MM.1S (cell line): Measurements from ENCODE around the gene SEPTIN8.

Experiments
- DNase-seq: peaks from one replicate; pipeline ENCODE4 v3.0.0-alpha.2; 2015
- H2AFZ ChIP-seq: fragments of 300-600 bp; sonication (generic); 2 replicates; pipeline ENCODE4 v1.6.0; 2016; ENCODE audit warnings: antibody characterized with exemption, low read length
- H3F3A ChIP-seq: fragments of 300-600 bp; sonication (generic); 2 replicates; pipeline ENCODE4 v1.6.1; 2016; ENCODE audit warnings: mild to moderate bottlenecking, antibody characterized with exemption, low read length, moderate library complexity, mixed read lengths; ENCODE audit not compliant: insufficient read depth
- H3K27ac ChIP-seq: fragments of 300-600 bp; sonication (generic); 2 replicates; pipeline ENCODE4 v1.5.1; 2016; ENCODE audit warnings: mild to moderate bottlenecking, low read length
- H3K27me3 ChIP-seq: fragments of 300-600 bp; sonication (generic); replicated peaks from 2 replicates; pipeline ENCODE4 v1.6.0; 2016; ENCODE audit warnings: low read length; ENCODE audit not compliant: insufficient read depth
- H3K36me3 ChIP-seq: fragments of 300-600 bp; sonication (generic); replicated peaks from 2 replicates; pipeline ENCODE4 v1.6.1; 2016; ENCODE audit warnings: mild to moderate bottlenecking, low read length, mixed read lengths; ENCODE audit not compliant: insufficient read depth
- H3K4me1 ChIP-seq: fragments of 300-600 bp; sonication (generic); 2 replicates; pipeline ENCODE4 v1.6.1; 2016; ENCODE audit warnings: low read length, mixed read lengths
- H3K4me2 ChIP-seq: fragments of 300-600 bp; sonication (generic); 2 replicates; pipeline ENCODE4 v1.6.0; 2016; ENCODE audit warnings: low read depth, low read length
- H3K4me3 ChIP-seq: fragments of 300-600 bp; sonication (generic); 2 replicates; pipeline ENCODE4 v1.5.1; 2016; ENCODE audit warnings: low read length, mixed read lengths
- H3K79me2 ChIP-seq: fragments of 300-600 bp; sonication (generic); 2 replicates; pipeline ENCODE4 v1.6.1; 2016; ENCODE audit warnings: mixed run types, low read length, mixed read lengths
- H3K9ac ChIP-seq: fragments of 300-600 bp; sonication (generic); 2 replicates; pipeline ENCODE4 v1.6.1; 2016; ENCODE audit warnings: low read length, mixed read lengths
- H3K9me2 ChIP-seq: fragments of 300-600 bp; sonication (generic); replicated peaks from 2 replicates; pipeline ENCODE4 v1.6.1; 2016; ENCODE audit warnings: mild to moderate bottlenecking, low read length, mixed read lengths; ENCODE audit not compliant: insufficient read depth
- H3K9me3 ChIP-seq: fragments of 300-600 bp; sonication (generic); replicated peaks from 2 replicates; pipeline ENCODE4 v1.6.1; 2016; ENCODE audit warnings: mild to moderate bottlenecking, low read length, mixed read lengths; ENCODE audit not compliant: insufficient read depth
- H4K20me1 ChIP-seq: fragments of 300-600 bp; sonication (generic); 2 replicates; pipeline ENCODE4 v1.6.1; 2016; ENCODE audit warnings: mild to moderate bottlenecking, low read length, moderate library complexity, mixed read lengths; ENCODE audit not compliant: insufficient read depth
- EZH2 ChIP-seq: fragments of 300-600 bp; sonication (generic); optimal IDR thresholded peaks from 2 replicates; pipeline ENCODE3; 2017; ENCODE audit warnings: low read depth, mild to moderate bottlenecking, antibody characterized with exemption, low read length, mixed read lengths
- EZH2phosphoT487 ChIP-seq: fragments of 300-600 bp; sonication (generic); IDR thresholded peaks from 2 replicates; pipeline ENCODE4 v1.6.1; 2018; ENCODE audit warnings: antibody characterized with exemption, low read length
- TF ChIP-seq, protein P1 (sequence below): fragments of 300-600 bp; sonication (generic); IDR thresholded peaks from 2 replicates; pipeline ENCODE4 v1.5.1; 2016; ENCODE audit warnings: antibody characterized with exemption, low read length, mixed read lengths

The SEPTIN8 gene

DNA sequence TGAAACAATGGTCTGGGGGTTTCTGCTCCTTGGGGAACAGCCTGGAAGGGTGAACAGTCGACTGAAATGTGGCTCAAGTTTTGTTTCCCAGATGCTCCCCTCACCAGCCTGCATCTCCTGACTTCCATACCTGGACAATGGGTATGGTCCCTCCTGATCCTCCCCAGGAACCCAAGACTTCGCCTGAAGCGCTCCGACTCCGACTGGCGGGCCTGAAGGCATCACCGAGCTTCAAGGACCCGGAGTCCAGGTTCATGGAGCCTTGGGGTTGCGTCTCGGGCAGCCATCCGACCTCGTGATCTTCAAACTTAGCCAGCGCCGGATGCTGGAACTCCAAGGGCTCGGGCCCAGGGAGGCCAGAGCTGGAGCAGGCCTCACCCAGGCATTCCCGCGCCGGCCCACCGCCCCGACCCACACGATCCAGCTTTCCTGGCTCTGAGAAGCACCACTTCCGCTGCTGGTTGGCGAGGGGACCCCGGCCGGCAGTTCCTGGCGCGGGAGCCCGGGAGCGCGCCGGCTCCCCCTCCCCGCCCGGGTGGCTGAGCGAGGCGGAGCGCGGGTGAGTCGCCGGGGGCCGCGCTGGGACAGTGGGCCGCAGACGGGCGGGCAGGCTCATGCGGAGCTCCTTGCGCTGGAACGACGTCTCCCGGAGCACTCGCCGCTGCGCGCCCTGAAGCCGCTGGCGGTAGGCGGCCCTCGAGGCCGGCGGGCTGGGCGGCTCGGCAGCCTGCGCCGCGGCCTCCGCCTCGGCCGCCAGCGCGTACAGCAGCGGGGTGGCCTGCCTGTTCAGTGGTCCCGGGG, 48.2 kb upstream of the SEPTIN8 start:
- no peaks in the 10 kb centered on the region for H3F3A ChIP-seq
- no peak for DNase-seq
- H3K9me2 ChIP-seq = no peaks in the 10 kb centered on the region
- no peaks in the 10 kb centered on the region for H4K20me1 ChIP-seq
- H3K27ac ChIP-seq = no peak overlapping the region
- no peaks in the 10 kb centered on the region for H3K4me1 ChIP-seq
- no peak overlapping the region for H3K9ac ChIP-seq
- no peaks in the 10 kb centered on the region for H3K9me3 ChIP-seq
- no peaks in the 10 kb centered on the region for H3K36me3 ChIP-seq
- H3K4me3 ChIP-seq = no peak overlapping the region
- H3K79me2 ChIP-seq = peaks cover 5% of the 10 kb centered on the region
- H2AFZ ChIP-seq = no peak overlapping the region
- no peak for TF ChIP-seq EZH2
- TF ChIP-seq, protein P1, sequence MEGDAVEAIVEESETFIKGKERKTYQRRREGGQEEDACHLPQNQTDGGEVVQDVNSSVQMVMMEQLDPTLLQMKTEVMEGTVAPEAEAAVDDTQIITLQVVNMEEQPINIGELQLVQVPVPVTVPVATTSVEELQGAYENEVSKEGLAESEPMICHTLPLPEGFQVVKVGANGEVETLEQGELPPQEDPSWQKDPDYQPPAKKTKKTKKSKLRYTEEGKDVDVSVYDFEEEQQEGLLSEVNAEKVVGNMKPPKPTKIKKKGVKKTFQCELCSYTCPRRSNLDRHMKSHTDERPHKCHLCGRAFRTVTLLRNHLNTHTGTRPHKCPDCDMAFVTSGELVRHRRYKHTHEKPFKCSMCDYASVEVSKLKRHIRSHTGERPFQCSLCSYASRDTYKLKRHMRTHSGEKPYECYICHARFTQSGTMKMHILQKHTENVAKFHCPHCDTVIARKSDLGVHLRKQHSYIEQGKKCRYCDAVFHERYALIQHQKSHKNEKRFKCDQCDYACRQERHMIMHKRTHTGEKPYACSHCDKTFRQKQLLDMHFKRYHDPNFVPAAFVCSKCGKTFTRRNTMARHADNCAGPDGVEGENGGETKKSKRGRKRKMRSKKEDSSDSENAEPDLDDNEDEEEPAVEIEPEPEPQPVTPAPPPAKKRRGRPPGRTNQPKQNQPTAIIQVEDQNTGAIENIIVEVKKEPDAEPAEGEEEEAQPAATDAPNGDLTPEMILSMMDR = no peak
- TF ChIP-seq EZH2phosphoT487 = no peak
- no peak overlapping the region for H3K4me2 ChIP-seq
- H3K27me3 ChIP-seq = no peaks in the 10 kb centered on the region

DNA sequence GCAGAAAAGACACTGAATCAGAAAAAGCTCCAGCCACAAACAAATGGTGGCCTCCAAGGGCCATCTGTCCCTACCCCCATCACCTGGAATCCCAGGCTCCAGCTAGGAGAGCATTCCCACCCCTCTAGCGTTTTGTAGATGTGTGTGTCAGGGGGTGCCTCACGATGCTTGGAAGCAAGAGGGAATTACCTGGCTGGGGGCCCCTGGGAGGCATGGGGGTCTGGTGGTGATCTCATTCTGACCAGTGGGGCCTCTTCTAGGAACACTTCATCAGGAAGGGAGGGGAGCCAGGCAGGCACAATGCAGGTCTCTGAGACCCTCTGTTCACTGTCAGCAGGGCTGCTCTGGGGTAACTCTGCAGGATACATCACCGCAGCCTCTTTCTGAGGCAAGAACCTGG, 47.4 kb upstream of the SEPTIN8 start:
- Histone ChIP-seq H3K9me2 (no peaks in the 10 kb centered on the region), H3K79me2 (peaks cover under 1% of the 10 kb centered on the region), H3K36me3 (no peaks in the 10 kb centered on the region), H3K4me1 (no peaks in the 10 kb centered on the region), H3F3A (no peaks in the 10 kb centered on the region), H3K27me3 (no peaks in the 10 kb centered on the region), H2AFZ (no peak overlapping the region), H4K20me1 (no peaks in the 10 kb centered on the region), H3K4me2 (no peak overlapping the region), H3K4me3 (no peak overlapping the region), H3K9me3 (no peaks in the 10 kb centered on the region), H3K27ac (no peak overlapping the region), H3K9ac (no peak overlapping the region)
- no peak for DNase-seq
- TF ChIP-seq EZH2phosphoT487 (no peak), EZH2 (no peak)
- TF ChIP-seq, protein P1 = no peak

DNA sequence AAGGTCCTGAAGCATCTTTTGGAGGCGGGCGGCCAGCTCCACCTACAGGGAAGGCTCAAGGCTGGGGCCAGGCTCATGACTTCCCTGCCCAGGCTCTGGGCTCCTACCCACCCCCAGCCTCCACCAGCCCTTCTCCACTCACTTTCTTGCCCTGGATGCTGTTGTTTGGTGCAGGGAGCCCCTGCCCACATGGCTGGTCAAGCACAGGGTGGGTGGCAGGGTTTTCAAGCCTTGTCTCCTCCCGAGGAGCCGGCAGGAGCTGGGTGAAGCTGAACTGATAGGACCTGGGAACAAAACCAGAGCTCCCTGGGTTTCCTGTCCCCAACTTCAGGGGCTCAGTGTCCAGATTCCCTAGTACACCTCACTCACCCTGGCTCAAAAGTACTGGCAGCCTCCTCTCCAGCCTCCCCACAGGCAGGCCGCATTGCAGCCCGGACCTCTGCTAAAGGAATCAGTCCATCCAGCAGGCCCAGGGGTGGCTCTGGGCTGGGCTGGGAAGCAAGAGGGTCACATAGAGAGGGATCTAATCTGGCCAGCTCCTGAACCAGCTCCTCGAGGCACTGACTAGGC, 46.5 kb upstream of the SEPTIN8 start:
- Histone ChIP-seq H3K4me2 (no peak overlapping the region), H3K9me2 (no peaks in the 10 kb centered on the region), H3K36me3 (no peaks in the 10 kb centered on the region), H3K27me3 (no peaks in the 10 kb centered on the region), H3K79me2 (no peaks in the 10 kb centered on the region), H3K4me3 (no peak overlapping the region), H4K20me1 (no peaks in the 10 kb centered on the region), H3K9me3 (no peaks in the 10 kb centered on the region), H3K27ac (no peak overlapping the region), H3F3A (no peaks in the 10 kb centered on the region), H3K4me1 (no peaks in the 10 kb centered on the region), H2AFZ (no peak overlapping the region), H3K9ac (no peak overlapping the region)
- TF ChIP-seq, protein P1 = no peak
- TF ChIP-seq EZH2 = no peak
- no peak for TF ChIP-seq EZH2phosphoT487
- DNase-seq = no peak
